CD14-positive monocyte (primary cell): ENCODE data around the gene SLCO3A1. TPM values are rescaled to one million over a fixed set of nuclear protein-coding genes. Genes with fewer than 3 reads are reported as not detected.
A peak's percentile ranks its signal among the peaks of the same experiment; 100 is the strongest.

Experiments
- DNase-seq, 3 donors: peaks; one replicate each; pipeline ENCODE4 v3.0.0-alpha.2; 2011 to 2022
- H2AFZ ChIP-seq: 2 replicates; pipeline ENCODE4 v1.6.0; 2012; ENCODE audit warnings: mild to moderate bottlenecking, low read depth, low read length, inconsistent platforms; ENCODE audit not compliant: insufficient read depth, poor library complexity, severe bottlenecking
- H3K27ac ChIP-seq, 2 donors: 1 replicate in 1 of 2; 2 replicates in 1 of 2; pipeline ENCODE4 v1.5.1; 2012 to 2013; ENCODE audit warnings: low read length in 2 of 2, control low read depth in 1 of 2, inconsistent platforms in 1 of 2, low read depth in 1 of 2, mild to moderate bottlenecking in 1 of 2
- H3K27me3 ChIP-seq, 2 donors: one replicate each; pipeline versions ENCODE4 v1.6.0 to v1.6.1; 2011 to 2013; ENCODE audit warnings: low read length in 2 of 2; ENCODE audit not compliant: control insufficient read depth in 2 of 2, insufficient read depth in 2 of 2
- H3K36me3 ChIP-seq, 2 donors: replicated peaks in 1 of 2; 1 replicate in 1 of 2; 2 replicates in 1 of 2; pipeline versions ENCODE4 v1.5.1 to v1.6.1; 2012 to 2013; ENCODE audit warnings: low read length in 2 of 2, control low read depth in 1 of 2, inconsistent platforms in 1 of 2, mild to moderate bottlenecking in 1 of 2; ENCODE audit not compliant: insufficient read depth in 2 of 2, control insufficient read depth in 1 of 2
- H3K4me1 ChIP-seq, 2 donors: 1 replicate in 1 of 2; 2 replicates in 1 of 2; pipeline versions ENCODE4 v1.5.1 to v1.6.1; 2012 to 2013; ENCODE audit warnings: low read length in 2 of 2, control low read depth in 1 of 2, inconsistent platforms in 1 of 2, mild to moderate bottlenecking in 1 of 2, moderate library complexity in 1 of 2; ENCODE audit not compliant: insufficient read depth in 2 of 2, control insufficient read depth in 1 of 2
- H3K4me2 ChIP-seq: replicated peaks from 2 replicates; pipeline ENCODE3; 2012; ENCODE audit warnings: low read length, moderate library complexity, mild to moderate bottlenecking; ENCODE audit not compliant: poor library complexity, severe bottlenecking; ENCODE audit errors: extremely low read depth
- H3K4me3 ChIP-seq, 3 experiments: fragments of 200-600 bp in 1 of 3; sonication (generic) in 1 of 3; replicated peaks in 1 of 3; 1 replicate in 2 of 3; 2 replicates in 1 of 3; pipeline ENCODE4 v1.5.1; 2011 to 2013; ENCODE audit warnings: low read length in 3 of 3, mild to moderate bottlenecking in 3 of 3, control low read depth in 2 of 3, low read depth in 2 of 3, inconsistent platforms in 1 of 3, moderate library complexity in 1 of 3
- H3K79me2 ChIP-seq: 2 replicates; pipeline ENCODE4 v1.6.0; 2012; ENCODE audit warnings: mild to moderate bottlenecking, control low read depth, inconsistent platforms, low read length, moderate library complexity; ENCODE audit not compliant: insufficient read depth
- H3K9ac ChIP-seq: 2 replicates; pipeline ENCODE4 v1.6.0; 2017; ENCODE audit warnings: low read length, mild to moderate bottlenecking; ENCODE audit not compliant: insufficient read depth, poor library complexity, severe bottlenecking
- H3K9me3 ChIP-seq, 2 donors: replicated peaks in 1 of 2; 1 replicate in 1 of 2; 2 replicates in 1 of 2; pipeline versions ENCODE4 v1.5.1 to v1.6.1; 2012 to 2013; ENCODE audit warnings: low read length in 2 of 2, control low read depth in 1 of 2; ENCODE audit not compliant: control insufficient read depth in 1 of 2, insufficient read depth in 1 of 2
- H4K20me1 ChIP-seq: 2 replicates; pipeline ENCODE4 v1.6.0; 2012; ENCODE audit warnings: mild to moderate bottlenecking, low read length, control low read depth, moderate library complexity; ENCODE audit not compliant: insufficient read depth
- H3K27ac Mint-ChIP-seq, 7 donors: one replicate each; pipeline ENCODE4 v1.8.0; 2020; ENCODE audit warnings: mild to moderate bottlenecking in 7 of 7, mixed read lengths in 7 of 7, moderate library complexity in 6 of 7, inconsistent platforms in 2 of 7
- H3K27me3 Mint-ChIP-seq, 3 donors: one replicate each; pipeline ENCODE4 v1.8.0; 2021 to 2022; ENCODE audit warnings: low read depth in 3 of 3, mild to moderate bottlenecking in 3 of 3, mixed read lengths in 3 of 3, moderate library complexity in 3 of 3, inconsistent platforms in 1 of 3
- H3K36me3 Mint-ChIP-seq, 2 donors: one replicate each; pipeline ENCODE4 v1.8.0; 2020; ENCODE audit warnings: mixed read lengths in 2 of 2, inconsistent platforms in 1 of 2, mild to moderate bottlenecking in 1 of 2
- H3K4me1 Mint-ChIP-seq: one replicate; pipeline ENCODE4 v1.8.0; 2020; ENCODE audit warnings: mild to moderate bottlenecking, mixed read lengths
- H3K4me3 Mint-ChIP-seq, 2 donors: one replicate each; pipeline ENCODE4 v1.8.0; 2020; ENCODE audit warnings: mild to moderate bottlenecking in 2 of 2, mixed read lengths in 2 of 2, moderate library complexity in 1 of 2
- H3K9me3 Mint-ChIP-seq, 7 donors: one replicate each; pipeline ENCODE4 v1.8.0; 2020 to 2022; ENCODE audit warnings: mixed read lengths in 7 of 7, mild to moderate bottlenecking in 6 of 7, moderate library complexity in 6 of 7, inconsistent platforms in 2 of 7
- WGBS: methylation state at CpG from one replicate; pipeline ENCODE4 v1.1.5; 2013; ENCODE audit warnings: missing lambda C conversion rate; ENCODE audit not compliant: insufficient coverage; 5-methylcytosine and 5-hydroxymethylcytosine counted together
- intact Hi-C, 2 donors: fragments of 100-400 bp; cut with micrococcal nuclease; formaldehyde crosslinking; loops; one replicate each; pipeline versions ENCODE4 v1.15.0 to v1.15.1; 2023
- polyA plus RNA-seq, 3 donors: library from polyadenylated mRNA; depleted of rRNA in 1 of 3; unstranded in 2 of 3; stranded (reverse) in 1 of 3; fragments of 300-500 nt in 2 of 3; fragments of >200 nt in 1 of 3; fragmentation: Illumina TruSeq in 2 of 3; gene quantifications; 1 replicate in 2 of 3; 2 replicates in 1 of 3; pipeline ENCODE4 v1.2.3, GENCODE V29; 2012 to 2021
- TF ChIP-seq, protein P1 (sequence below): fragments of 200-600 bp; IDR thresholded peaks from one replicate; pipeline ENCODE4 v1.8.0; 2022; ENCODE audit warnings: antibody characterized with exemption, mild to moderate bottlenecking

Gene SLCO3A1
- polyA plus RNA-seq, 3 donors = 53.7 to 76.2 (median 62.8) TPM

DNA sequence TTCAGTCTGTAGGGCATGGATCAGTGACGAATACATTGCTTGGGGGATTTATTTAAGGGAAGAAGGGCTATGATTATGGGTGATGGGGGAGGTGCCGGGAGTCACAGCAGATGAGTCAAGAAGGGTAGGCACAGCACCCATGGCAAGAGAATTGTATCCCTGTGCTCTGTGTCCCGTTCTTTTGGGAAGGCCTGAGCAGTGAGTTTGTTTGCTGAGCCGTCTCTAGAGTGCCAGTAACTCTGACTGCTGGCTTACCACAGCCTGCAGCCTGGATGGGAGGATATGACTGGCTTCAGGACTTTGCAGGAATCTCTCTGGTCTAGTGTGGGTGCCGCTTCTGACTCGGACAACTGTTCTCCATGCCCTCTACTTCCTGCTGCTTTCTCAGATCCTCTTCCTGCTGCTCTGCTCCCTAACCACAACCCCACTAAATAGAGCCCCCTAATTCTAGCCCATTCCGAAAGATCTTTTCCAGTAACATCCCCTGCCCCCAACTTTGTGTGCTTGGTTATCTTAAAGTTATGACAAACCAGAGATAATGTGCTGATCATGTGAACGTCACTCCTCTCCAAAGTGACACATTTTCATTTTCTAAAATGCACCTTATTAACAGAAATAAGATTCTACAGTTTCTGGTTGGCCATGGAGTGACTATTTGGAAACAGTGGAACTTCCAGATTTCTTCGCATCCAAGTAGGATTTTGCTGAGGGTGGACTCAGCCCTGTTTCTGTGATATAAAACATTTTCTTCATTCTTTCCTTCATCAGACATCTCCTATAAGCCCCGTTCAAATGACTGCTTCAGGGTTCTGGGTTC lies 239.0 kb downstream of the SLCO3A1 start:
- no peaks in the 10 kb centered on the region for H3K27me3 Mint-ChIP-seq
- TF ChIP-seq, protein P1, sequence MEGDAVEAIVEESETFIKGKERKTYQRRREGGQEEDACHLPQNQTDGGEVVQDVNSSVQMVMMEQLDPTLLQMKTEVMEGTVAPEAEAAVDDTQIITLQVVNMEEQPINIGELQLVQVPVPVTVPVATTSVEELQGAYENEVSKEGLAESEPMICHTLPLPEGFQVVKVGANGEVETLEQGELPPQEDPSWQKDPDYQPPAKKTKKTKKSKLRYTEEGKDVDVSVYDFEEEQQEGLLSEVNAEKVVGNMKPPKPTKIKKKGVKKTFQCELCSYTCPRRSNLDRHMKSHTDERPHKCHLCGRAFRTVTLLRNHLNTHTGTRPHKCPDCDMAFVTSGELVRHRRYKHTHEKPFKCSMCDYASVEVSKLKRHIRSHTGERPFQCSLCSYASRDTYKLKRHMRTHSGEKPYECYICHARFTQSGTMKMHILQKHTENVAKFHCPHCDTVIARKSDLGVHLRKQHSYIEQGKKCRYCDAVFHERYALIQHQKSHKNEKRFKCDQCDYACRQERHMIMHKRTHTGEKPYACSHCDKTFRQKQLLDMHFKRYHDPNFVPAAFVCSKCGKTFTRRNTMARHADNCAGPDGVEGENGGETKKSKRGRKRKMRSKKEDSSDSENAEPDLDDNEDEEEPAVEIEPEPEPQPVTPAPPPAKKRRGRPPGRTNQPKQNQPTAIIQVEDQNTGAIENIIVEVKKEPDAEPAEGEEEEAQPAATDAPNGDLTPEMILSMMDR = no peak
- Histone ChIP-seq H2AFZ (no peak overlapping the region), H3K4me2 (no peak overlapping the region), H4K20me1 (peaks cover 100% of the 10 kb centered on the region), H3K9me3 (no peaks in the 10 kb centered on the region), H3K4me3 (no peak overlapping the region), H3K9ac (no peak overlapping the region), H3K27me3 (no peaks in the 10 kb centered on the region), H3K36me3 (peaks cover 4 to 14% of the 10 kb centered on the region in 2 donors), H3K4me1 (peaks cover 33 to 45% of the 10 kb centered on the region in 2 donors), H3K27ac (no peak overlapping the region), H3K79me2 (peaks cover 78% of the 10 kb centered on the region)
- peaks cover 56% of the 10 kb centered on the region for H3K4me1 Mint-ChIP-seq
- peaks cover 22 to 23% of the 10 kb centered on the region in 2 donors for H3K36me3 Mint-ChIP-seq
- peak in 1 of 3 donors; percentile 37 for DNase-seq
- H3K9me3 Mint-ChIP-seq = peaks cover 0 to 2% (median 0%) of the 10 kb centered on the region in 7 donors
- intact Hi-C loops = no loop called here
- peak overlapping the region in 4 of 7 donors; percentile 15 to 59 (median 28) for H3K27ac Mint-ChIP-seq
- no peak overlapping the region for H3K4me3 Mint-ChIP-seq
- WGBS = 15% methylated on average over 6 of the region's 10 CpGs

DNA sequence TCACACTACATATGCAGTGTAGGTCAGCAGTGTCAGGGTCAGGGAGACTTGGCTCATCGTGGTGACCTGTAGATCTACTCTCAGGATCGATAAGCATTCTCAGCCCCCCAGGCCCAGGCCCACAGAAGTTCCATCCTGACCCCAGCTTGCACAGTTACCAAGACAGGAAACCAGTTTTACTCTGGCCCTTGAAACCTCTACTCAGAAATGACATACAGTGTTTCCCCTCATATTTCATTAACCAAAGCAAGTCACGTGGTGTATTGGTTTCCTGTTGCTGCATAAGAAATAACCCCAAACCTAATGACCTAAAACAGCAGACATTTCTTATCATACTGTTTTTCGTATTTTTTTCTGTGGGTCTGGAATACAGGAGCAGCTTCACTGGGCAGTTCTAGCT lies 242.2 kb downstream of the SLCO3A1 start:
- Mint-ChIP-seq H3K4me3 (peak overlapping the region in 1 of 2 donors; percentile 65), H3K27ac (peak overlapping the region; percentile 68 to 87 (median 78)), H3K9me3 (peaks cover 0 to 2% (median 0%) of the 10 kb centered on the region in 7 donors), H3K27me3 (peaks cover 0 to 2% (median 0%) of the 10 kb centered on the region in 3 donors), H3K36me3 (peaks cover 28 to 40% of the 10 kb centered on the region in 2 donors), H3K4me1 (peaks cover 55% of the 10 kb centered on the region)
- Histone ChIP-seq H3K9me3 (no peaks in the 10 kb centered on the region), H3K9ac (no peak overlapping the region), H3K36me3 (peaks cover 10 to 32% of the 10 kb centered on the region in 2 donors), H3K4me2 (peak overlapping the region; percentile 54), H3K27ac (peak overlapping the region in 1 of 2 donors; percentile 72), H2AFZ (no peak overlapping the region), H3K4me1 (peaks cover 33 to 45% of the 10 kb centered on the region in 2 donors), H3K79me2 (peaks cover 56% of the 10 kb centered on the region), H3K27me3 (no peaks in the 10 kb centered on the region), H4K20me1 (peaks cover 100% of the 10 kb centered on the region), H3K4me3 (peak overlapping the region in 1 of 3 experiments; percentile 41)
- intact Hi-C loops = no loop called here
- DNase-seq = peak in 2 of 3 donors; percentile 14 to 58
- 0% methylated on average over 1 of the region's 4 CpGs for WGBS
- TF ChIP-seq, protein P1 = no peak
